T47D (cell line): ENCODE measurements around the gene NTM.

Source experiments
- DNase-seq, 2 experiments: peaks; one replicate each; pipeline versions ENCODE4 v3.0.0 to v3.0.0-alpha.2; 2011 to 2012; ENCODE audit warnings: low read depth in 1 of 2, low spot score in 1 of 2
- JUND ChIP-seq: IDR thresholded peaks from 2 replicates; pipeline ENCODE4 v1.6.1; 2012; ENCODE audit warnings: low read depth
- in situ Hi-C: cut with HindIII; loops from 2 replicates; pipeline ENCODE4 v1.10.0; 2016; ENCODE audit warnings: low sequenced_read_pairs, low pct_unique_long_range_greater_than_20kb

The NTM gene

DNA sequence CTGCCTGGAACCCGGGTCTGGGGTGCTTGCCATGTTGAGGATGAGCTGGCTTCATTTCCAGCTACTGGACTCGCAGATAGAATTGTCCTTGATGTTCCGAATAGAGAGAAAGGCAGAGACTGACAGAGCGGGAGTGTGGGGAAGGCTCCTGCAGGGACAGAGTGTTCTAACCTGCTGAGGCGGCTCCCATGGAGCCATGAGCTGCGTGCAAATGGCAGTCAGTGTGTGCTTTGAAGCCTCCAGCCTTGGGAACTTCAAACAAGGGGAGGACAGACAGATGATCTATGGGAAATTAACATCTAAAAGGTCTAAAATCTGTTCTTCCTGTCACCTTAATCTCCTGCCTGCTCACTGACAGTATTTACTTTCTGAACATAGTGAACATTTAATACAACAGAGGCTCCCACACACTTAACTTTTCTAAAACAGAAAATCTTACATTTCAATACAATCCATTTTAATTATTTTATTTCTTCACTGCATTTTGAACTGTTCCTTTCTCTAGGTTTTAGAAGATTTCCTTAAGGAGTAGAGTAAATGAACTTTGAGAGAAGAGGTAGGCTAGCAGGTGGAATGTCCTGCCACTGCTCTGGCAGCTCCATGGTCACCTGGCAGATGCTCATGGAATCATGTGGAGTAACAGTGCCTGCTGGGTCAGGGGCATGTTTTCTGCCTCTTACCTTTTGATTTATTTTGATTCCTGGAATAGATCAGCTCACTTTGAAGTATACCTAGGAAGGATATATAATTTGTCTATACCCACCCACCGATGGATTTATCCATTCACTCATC, 481.7 kb downstream of the NTM start:
- in situ Hi-C loops, result no loop called here
- no peak for DNase-seq
- TF ChIP-seq JUND, result no peak

DNA sequence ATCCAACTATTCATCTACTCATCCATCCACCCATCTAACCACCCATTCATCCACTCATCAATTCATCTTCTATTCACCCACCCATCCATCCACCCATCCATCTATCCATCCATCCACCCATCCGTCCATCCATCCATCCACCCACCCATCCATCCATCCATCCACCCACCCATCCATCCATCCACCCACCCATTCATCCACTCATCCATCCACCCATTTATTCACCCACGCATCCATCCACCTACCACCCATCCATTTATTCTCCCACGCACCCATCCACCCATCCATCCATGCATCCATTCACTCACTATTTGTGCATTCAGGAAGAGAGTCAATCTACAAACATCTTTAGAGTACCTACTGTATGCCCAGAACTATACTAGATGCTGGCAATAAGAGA, 482.3 kb downstream of the NTM start:
- no peak for DNase-seq
- no peak for TF ChIP-seq JUND
- in situ Hi-C loops, result no loop called here

- TF ChIP-seq JUND, result no peak
- no peak for DNase-seq
- in situ Hi-C loops, result no loop called here
Measured at GRCh38 chr11:131854391-131854790, 484.0 kb downstream of the NTM start.

DNA sequence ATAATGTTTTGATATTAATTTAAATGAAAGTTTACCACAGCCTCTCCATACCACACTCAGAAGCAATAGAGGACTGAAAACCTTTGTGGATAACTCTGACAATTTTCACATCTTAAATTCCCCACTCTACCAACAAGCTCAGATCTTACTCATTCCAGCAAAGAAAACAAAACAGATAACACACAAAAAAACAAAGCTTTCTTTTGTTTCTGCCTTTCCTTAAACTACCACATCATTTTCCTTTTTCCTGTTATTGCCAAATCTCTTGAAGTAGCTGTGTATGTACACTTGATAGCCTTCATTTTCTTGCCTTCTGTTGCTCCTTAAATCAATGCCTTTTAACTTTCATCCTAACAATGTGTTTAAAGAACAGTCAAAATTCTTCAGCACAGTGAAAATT, 484.9 kb downstream of the NTM start:
- in situ Hi-C loops, result no loop called here
- DNase-seq, result no peak
- TF ChIP-seq JUND, result no peak

- no peak for TF ChIP-seq JUND
- in situ Hi-C loops, result no loop called here
- no peak for DNase-seq
Measured at GRCh38 chr11:131857246-131857645, 486.8 kb downstream of the NTM start.

GRCh38 chr11:131858505-131858904, 488.1 kb downstream of the NTM start:
- no peak for TF ChIP-seq JUND
- no peak for DNase-seq
- in situ Hi-C loops, result no loop called here

- DNase-seq, result no peak
- TF ChIP-seq JUND, result no peak
- in situ Hi-C loops, result no loop called here
Measured at GRCh38 chr11:131859538-131860210, 489.3 kb downstream of the NTM start.

DNA sequence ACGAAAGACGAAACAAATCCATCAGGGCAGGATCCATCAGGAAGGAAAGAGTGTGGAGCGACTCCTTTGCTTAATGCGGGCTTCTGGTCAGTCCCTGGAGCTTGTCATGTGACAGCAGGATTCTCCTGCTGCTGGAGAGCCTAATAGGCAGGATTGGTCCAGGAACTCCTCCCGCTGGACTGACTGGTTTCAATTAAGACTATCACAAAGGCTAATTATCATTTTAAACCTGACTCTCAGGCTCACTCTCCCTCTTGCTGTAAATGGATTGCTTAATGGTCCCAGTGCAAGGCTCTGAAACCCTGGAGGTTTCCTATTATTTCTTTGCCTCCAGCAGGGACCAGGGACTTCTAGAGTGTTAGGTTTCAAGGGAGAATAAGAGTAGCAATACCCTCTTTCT, 493.8 kb downstream of the NTM start:
- in situ Hi-C loops, result no loop called here
- no peak for TF ChIP-seq JUND
- DNase-seq, result no peak

- DNase-seq, result no peak
- TF ChIP-seq JUND, result no peak
- in situ Hi-C loops, result no loop called here
Measured at GRCh38 chr11:131865860-131866259, 495.4 kb downstream of the NTM start.

GRCh38 chr11:131866535-131867400, 496.4 kb downstream of the NTM start:
- no peak for DNase-seq
- in situ Hi-C loops, result no loop called here
- TF ChIP-seq JUND, result no peak

GRCh38 chr11:131867457-131868257, 497.2 kb downstream of the NTM start:
- no peak for TF ChIP-seq JUND
- in situ Hi-C loops, result no loop called here
- peak; percentile 89 to 94 for DNase-seq
